Measurements from ENCODE around the gene SELENOO.

SELENOO gene

GRCh38 chr22:50261615-50262459 lies 61.0 kb downstream of the SELENOO start, which contains the start of gene MAPK12:
TSS of gene MAPK12 (minus strand) at chr22:50261683. CDS start at chr22:50261509, 174 bp downstream.
- Histone ChIP-seq H3K27ac (ENCODE audit: low read depth, low read length) (no peak within 1 kb of the TSS), H3K36me3 (ENCODE audit: control insufficient read depth in 1 of 2, insufficient read depth in 2 of 2, low read length in 2 of 2) (no peaks in the 10 kb centered on the region), H3K27me3 (ENCODE audit: control insufficient read depth in 1 of 2, insufficient read depth in 2 of 2, low read length in 2 of 2) (peaks cover 21 to 24% of the 10 kb centered on the region in 2 donors), H3K4me3 (ENCODE audit: low read depth in 1 of 2, low read length in 2 of 2) (peak within 1 kb of the TSS in 1 of 2 donors; percentile 45), H3K4me1 (ENCODE audit: control insufficient read depth in 1 of 2, insufficient read depth in 2 of 2, low read length in 2 of 2) (peaks cover 8% of the 10 kb centered on the region in 2 donors), H3K9ac (ENCODE audit: low read depth in 1 of 2, low read length in 2 of 2) (no peak within 1 kb of the TSS), H3K9me3 (ENCODE audit: control insufficient read depth in 1 of 2, low read length in 2 of 2) (no peaks in the 10 kb centered on the region)

- H3K9me3 ChIP-seq (ENCODE audit: control insufficient read depth in 1 of 2, low read length in 2 of 2) = no peaks in the 10 kb centered on the region
- peaks cover 6 to 8% of the 10 kb centered on the region in 2 donors for H3K4me1 ChIP-seq (ENCODE audit: control insufficient read depth in 1 of 2, insufficient read depth in 2 of 2, low read length in 2 of 2)
- H3K4me3 ChIP-seq (ENCODE audit: low read depth in 1 of 2, low read length in 2 of 2) = no peak overlapping the region
- no peaks in the 10 kb centered on the region for H3K36me3 ChIP-seq (ENCODE audit: control insufficient read depth in 1 of 2, insufficient read depth in 2 of 2, low read length in 2 of 2)
- H3K9ac ChIP-seq (ENCODE audit: low read depth in 1 of 2, low read length in 2 of 2) = no peak overlapping the region
- no peak overlapping the region for H3K27ac ChIP-seq (ENCODE audit: low read depth, low read length)
- peaks cover 21 to 24% of the 10 kb centered on the region in 2 donors for H3K27me3 ChIP-seq (ENCODE audit: control insufficient read depth in 1 of 2, insufficient read depth in 2 of 2, low read length in 2 of 2)
These were observed 61.7 kb downstream of the SELENOO start for GRCh38 chr22:50262460-50262911.

DNA sequence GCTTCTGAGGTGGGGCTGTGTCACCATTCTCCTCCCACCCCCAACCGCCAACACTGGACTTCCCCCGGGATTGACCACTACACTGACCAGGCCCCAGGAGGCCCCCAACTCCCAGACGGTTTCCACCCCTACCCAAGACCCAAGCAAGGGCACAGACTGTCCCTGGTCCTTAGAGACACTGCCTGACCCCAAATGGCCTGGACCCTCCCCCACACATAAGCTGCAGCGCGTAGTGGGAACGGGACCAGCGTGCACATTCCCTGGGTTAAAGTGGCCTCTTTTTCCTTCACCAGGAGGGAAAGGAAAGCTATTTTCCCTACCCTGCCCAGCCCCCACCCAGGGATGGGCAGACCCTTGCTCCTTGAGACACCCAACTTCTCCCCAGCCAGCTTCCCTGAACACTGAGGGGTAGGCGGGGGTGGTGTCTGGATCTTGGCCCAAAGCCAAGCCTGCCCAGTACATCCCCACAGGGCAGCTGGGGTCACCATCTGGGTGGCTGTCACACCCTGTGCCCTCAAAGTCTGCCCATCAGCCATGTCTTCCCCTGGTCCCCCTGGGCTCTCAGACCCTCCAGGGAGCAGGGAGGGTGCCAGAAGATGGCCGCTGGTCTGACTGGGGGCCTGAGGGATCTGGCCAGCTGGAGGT lies 62.3 kb downstream of the SELENOO start:
- no peak overlapping the region for H3K9ac ChIP-seq (ENCODE audit: low read depth in 1 of 2, low read length in 2 of 2)
- no peaks in the 10 kb centered on the region for H3K9me3 ChIP-seq (ENCODE audit: control insufficient read depth in 1 of 2, low read length in 2 of 2)
- peaks cover 21 to 24% of the 10 kb centered on the region in 2 donors for H3K27me3 ChIP-seq (ENCODE audit: control insufficient read depth in 1 of 2, insufficient read depth in 2 of 2, low read length in 2 of 2)
- H3K4me3 ChIP-seq (ENCODE audit: low read depth in 1 of 2, low read length in 2 of 2) = no peak overlapping the region
- H3K36me3 ChIP-seq (ENCODE audit: control insufficient read depth in 1 of 2, insufficient read depth in 2 of 2, low read length in 2 of 2) = no peaks in the 10 kb centered on the region
- H3K4me1 ChIP-seq (ENCODE audit: control insufficient read depth in 1 of 2, insufficient read depth in 2 of 2, low read length in 2 of 2) = peaks cover under 1 to 8% of the 10 kb centered on the region in 2 donors
- H3K27ac ChIP-seq (ENCODE audit: low read depth, low read length) = no peak overlapping the region

- Histone ChIP-seq H3K27ac (ENCODE audit: low read depth, low read length) (no peak overlapping the region), H3K4me1 (ENCODE audit: control insufficient read depth in 1 of 2, insufficient read depth in 2 of 2, low read length in 2 of 2) (peaks cover 10 to 15% of the 10 kb centered on the region in 2 donors), H3K9ac (ENCODE audit: low read depth in 1 of 2, low read length in 2 of 2) (no peak overlapping the region), H3K36me3 (ENCODE audit: control insufficient read depth in 1 of 2, insufficient read depth in 2 of 2, low read length in 2 of 2) (no peaks in the 10 kb centered on the region), H3K4me3 (ENCODE audit: low read depth in 1 of 2, low read length in 2 of 2) (no peak overlapping the region), H3K27me3 (ENCODE audit: control insufficient read depth in 1 of 2, insufficient read depth in 2 of 2, low read length in 2 of 2) (peaks cover 23 to 24% of the 10 kb centered on the region in 2 donors), H3K9me3 (ENCODE audit: control insufficient read depth in 1 of 2, low read length in 2 of 2) (no peaks in the 10 kb centered on the region)
These were observed 63.4 kb downstream of the SELENOO start for GRCh38 chr22:50264104-50264745.

DNA sequence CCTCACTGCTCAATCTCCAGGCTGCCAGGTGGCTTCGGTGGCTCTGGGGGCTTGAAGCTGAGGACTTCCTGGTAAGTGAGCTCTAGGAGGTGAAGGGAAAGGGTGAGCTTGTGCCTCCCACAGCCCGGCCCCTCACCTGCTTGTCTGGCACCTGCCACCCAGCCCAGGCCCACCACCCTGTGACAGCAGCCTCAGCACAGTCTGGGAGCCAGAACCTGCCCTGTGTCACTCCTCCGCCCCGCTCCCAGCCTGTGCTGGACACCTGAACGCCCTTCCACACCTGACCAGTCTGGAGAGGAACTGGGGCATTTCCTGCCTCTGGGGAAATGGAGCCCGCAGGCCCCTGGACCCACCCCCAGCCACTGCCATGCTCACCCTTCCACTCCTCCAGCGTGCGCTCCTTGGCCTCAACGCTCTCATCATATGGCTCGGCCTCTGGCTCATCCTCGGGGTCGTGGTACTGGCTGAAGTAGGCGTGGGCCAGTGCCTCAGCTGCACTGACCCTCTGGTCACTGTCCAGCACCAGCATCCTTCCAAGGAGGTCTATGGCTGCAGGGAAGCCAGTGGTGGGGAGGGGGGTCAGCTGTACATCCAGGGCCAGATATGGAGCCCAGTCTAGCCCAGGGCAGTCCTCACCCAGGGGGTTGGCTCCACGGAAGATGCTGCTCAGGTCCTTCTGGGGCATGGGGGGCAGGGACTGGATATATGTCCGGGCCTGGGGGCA lies 64.3 kb downstream of the SELENOO start:
- H3K4me1 ChIP-seq (ENCODE audit: control insufficient read depth in 1 of 2, insufficient read depth in 2 of 2, low read length in 2 of 2) = peaks cover 13 to 19% of the 10 kb centered on the region in 2 donors
- H3K27me3 ChIP-seq (ENCODE audit: control insufficient read depth in 1 of 2, insufficient read depth in 2 of 2, low read length in 2 of 2) = peaks cover 21 to 27% of the 10 kb centered on the region in 2 donors
- no peak overlapping the region for H3K27ac ChIP-seq (ENCODE audit: low read depth, low read length)
- H3K9ac ChIP-seq (ENCODE audit: low read depth in 1 of 2, low read length in 2 of 2) = no peak overlapping the region
- no peak overlapping the region for H3K4me3 ChIP-seq (ENCODE audit: low read depth in 1 of 2, low read length in 2 of 2)
- no peaks in the 10 kb centered on the region for H3K36me3 ChIP-seq (ENCODE audit: control insufficient read depth in 1 of 2, insufficient read depth in 2 of 2, low read length in 2 of 2)
- no peaks in the 10 kb centered on the region for H3K9me3 ChIP-seq (ENCODE audit: control insufficient read depth in 1 of 2, low read length in 2 of 2)

GRCh38 chr22:50266994-50267393 lies 66.2 kb downstream of the SELENOO start:
- Histone ChIP-seq H3K27me3 (ENCODE audit: control insufficient read depth in 1 of 2, insufficient read depth in 2 of 2, low read length in 2 of 2) (peaks cover 17 to 20% of the 10 kb centered on the region in 2 donors), H3K4me3 (ENCODE audit: low read depth in 1 of 2, low read length in 2 of 2) (no peak overlapping the region), H3K9ac (ENCODE audit: low read depth in 1 of 2, low read length in 2 of 2) (no peak overlapping the region), H3K9me3 (ENCODE audit: control insufficient read depth in 1 of 2, low read length in 2 of 2) (no peaks in the 10 kb centered on the region), H3K4me1 (ENCODE audit: control insufficient read depth in 1 of 2, insufficient read depth in 2 of 2, low read length in 2 of 2) (peaks cover 20 to 27% of the 10 kb centered on the region in 2 donors), H3K27ac (ENCODE audit: low read depth, low read length) (no peak overlapping the region), H3K36me3 (ENCODE audit: control insufficient read depth in 1 of 2, insufficient read depth in 2 of 2, low read length in 2 of 2) (no peaks in the 10 kb centered on the region)

Measured in duodenal mucosa (tissue), 2 donors.